GM12875 (cell line): Measurements from ENCODE around the gene ABCB9.

Experiments
- H3K4me3 ChIP-seq: one replicate; pipeline ENCODE4 v1.5.1; 2011; ENCODE audit warnings: low read depth, low read length, control low read depth
- TF ChIP-seq, protein P1 (sequence below): IDR thresholded peaks from 2 replicates; pipeline ENCODE4 v1.5.1; 2011; ENCODE audit warnings: low read depth, mild to moderate bottlenecking, control low read depth, inconsistent platforms, low read length, moderate library complexity, borderline replicate concordance; ENCODE audit not compliant: insufficient read depth

ABCB9 gene

DNA sequence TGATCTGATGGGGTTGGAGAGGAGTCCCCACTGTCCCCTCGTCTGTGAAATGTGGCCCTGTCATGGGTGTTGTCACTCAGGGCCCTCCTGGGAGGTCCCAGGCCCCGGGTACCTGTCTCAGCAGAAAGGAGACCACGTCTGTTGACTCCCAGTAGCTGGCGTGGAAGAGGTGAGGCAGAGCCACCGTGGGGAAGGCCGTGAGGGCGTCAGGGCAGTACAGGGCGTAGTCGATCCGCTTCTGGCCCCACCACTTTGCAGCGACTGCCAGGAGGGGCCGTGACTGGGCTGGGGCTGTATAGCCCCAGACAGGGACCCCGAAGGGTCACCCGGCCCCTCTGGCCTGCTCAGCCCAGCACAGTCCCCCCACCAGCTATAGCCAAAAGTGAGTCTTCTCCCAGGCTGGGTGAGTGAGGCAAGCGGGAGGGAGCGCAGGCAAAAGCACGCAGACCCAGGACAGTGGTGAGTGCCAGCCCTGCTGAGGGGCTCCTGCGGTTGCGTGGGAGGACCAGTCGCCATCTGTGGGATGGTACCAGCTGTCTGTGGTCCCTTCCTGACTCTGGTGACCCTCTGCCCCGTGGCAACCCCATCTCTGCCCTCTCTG is 22.4 kb upstream of the ABCB9 start:
- TF ChIP-seq, protein P1, sequence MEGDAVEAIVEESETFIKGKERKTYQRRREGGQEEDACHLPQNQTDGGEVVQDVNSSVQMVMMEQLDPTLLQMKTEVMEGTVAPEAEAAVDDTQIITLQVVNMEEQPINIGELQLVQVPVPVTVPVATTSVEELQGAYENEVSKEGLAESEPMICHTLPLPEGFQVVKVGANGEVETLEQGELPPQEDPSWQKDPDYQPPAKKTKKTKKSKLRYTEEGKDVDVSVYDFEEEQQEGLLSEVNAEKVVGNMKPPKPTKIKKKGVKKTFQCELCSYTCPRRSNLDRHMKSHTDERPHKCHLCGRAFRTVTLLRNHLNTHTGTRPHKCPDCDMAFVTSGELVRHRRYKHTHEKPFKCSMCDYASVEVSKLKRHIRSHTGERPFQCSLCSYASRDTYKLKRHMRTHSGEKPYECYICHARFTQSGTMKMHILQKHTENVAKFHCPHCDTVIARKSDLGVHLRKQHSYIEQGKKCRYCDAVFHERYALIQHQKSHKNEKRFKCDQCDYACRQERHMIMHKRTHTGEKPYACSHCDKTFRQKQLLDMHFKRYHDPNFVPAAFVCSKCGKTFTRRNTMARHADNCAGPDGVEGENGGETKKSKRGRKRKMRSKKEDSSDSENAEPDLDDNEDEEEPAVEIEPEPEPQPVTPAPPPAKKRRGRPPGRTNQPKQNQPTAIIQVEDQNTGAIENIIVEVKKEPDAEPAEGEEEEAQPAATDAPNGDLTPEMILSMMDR = no peak
- H3K4me3 ChIP-seq = no peak overlapping the region

DNA sequence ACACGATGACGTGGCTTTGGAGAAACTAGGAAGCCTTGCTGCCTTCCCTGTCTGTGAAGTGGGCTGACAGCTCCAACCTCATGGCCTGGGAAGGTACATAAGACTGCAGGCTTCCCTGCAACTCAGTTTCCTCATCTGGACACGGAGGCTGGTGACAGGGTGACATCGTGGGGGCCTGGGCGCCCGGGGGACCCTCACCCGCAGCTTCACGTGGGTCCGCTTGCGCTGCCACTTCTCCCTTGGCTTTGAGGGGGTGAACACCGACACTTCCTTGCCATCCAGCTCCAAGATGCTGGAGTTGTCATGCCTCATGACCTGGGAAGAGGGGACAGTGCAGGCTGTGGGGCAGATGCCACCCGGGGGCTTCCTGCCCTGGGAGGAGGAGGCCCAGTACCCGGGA is 21.8 kb upstream of the ABCB9 start:
- no peak overlapping the region for H3K4me3 ChIP-seq
- TF ChIP-seq, protein P1 = no peak

DNA sequence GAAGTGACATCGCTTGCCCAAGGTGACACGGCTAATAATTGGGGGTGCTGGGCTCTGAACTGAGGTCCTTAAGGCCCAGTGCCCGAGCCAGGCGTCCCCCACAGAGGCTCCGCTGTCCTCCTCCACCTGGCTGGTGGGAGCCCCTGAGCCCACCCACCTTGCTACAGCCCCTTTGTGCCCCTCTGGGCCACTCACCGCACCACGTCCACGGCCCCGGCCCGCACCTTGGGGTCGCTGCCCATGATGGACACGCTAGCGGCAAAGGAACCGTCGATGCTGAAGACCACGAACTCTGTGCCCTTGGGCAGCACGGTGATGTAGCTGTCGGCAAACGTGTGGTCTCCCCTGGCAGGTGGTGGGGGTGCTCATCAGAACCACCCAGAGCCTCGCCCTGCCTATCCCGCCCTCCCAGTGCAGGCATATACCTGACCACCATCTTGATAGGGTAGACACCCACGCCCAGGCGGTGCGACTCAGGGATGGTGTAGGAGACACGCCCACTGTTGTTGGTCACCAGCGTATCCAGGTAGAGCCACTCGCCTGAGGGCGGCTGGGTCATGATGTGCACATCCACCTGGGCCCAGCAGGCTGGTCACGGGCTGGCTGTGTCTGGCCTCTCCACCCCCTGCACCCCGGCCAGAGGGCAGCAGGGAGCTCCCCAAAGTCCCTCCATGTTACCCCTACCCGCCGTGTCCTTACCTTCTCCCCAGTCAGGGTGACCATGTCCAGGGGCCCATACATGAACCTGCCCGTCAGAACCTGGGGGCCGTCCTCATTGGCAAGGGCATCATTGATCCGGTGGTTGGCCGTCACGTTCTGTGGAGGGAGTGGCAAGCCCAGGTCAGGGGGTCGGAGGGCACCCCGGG is 21.1 kb upstream of the ABCB9 start:
- TF ChIP-seq, protein P1 = no peak
- H3K4me3 ChIP-seq = no peak overlapping the region

DNA sequence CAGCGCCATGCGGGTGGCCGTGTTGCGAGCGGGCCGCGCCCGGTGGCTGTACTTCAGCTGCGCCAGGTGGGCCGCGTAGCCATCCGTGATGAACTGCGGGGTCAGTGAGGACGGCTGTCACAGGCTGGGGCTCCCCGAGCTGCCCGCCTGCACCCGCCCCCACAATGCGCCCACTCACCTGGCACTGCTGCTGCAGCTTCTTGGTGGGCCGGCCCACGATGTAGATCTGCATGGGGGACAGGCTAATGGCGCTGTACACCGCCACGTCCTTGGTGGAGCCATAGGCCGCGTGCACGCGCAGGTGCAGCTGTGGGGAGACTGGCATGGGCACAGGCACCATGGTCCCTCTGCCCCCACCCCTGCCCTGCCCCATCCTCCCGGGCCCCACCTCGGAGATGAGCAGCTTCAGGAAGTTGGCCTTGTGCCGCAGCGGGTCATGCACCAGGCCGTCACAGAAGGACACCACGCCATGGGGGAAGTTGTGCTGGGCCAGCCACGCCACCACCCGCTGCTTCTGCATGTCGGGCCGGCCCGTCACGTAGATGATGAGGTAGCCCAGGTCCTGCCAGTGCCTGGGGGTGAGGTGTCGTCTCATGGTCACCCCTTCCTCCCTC is 20.1 kb upstream of the ABCB9 start:
- TF ChIP-seq, protein P1 = no peak
- no peak overlapping the region for H3K4me3 ChIP-seq

DNA sequence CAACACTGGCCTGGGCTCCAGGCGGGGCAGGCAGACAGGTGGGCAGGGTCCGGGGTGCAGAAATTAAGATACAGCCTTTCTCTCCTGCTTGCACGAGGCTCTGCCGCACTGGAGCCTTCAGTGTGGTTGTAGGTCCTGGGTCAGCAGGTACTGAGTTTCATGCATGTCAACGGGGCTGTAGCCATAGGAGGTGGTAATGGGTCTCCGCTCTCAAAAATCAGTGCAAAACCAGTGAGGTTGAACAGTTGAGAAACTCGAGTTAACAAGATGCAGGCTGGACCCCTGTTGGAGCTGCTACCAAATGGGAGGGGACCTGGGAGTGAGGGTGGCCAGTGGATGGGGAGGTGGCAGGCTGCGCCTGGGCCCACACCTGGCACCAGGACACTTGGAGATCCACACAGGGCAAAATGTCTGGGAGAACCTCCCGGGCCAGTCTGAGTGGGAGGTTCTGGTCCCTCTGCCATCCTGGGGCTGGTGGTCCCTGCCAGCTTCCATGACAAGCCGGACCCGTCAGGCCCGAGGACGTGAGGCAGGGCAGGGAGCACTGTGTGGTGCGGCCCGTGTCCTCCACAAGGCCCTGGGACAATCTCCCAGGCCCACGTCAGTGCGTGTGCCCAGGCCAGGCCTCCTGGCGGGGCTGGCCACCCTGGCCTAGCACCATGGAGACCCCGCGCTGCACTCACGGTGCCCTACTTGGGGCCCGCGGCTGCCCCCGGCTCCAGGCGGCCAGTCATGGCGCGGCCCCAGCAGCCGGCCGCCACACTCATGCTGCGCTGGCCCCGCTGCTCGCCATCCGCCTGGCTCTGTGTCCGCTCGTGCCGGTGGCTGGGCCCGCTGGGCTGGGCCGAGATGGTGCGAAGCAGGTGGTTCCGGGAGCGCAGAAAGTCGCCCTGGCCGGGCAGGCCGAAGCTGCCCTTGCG is 19.3 kb upstream of the ABCB9 start:
- TF ChIP-seq, protein P1 = no peak
- no peak overlapping the region for H3K4me3 ChIP-seq

DNA sequence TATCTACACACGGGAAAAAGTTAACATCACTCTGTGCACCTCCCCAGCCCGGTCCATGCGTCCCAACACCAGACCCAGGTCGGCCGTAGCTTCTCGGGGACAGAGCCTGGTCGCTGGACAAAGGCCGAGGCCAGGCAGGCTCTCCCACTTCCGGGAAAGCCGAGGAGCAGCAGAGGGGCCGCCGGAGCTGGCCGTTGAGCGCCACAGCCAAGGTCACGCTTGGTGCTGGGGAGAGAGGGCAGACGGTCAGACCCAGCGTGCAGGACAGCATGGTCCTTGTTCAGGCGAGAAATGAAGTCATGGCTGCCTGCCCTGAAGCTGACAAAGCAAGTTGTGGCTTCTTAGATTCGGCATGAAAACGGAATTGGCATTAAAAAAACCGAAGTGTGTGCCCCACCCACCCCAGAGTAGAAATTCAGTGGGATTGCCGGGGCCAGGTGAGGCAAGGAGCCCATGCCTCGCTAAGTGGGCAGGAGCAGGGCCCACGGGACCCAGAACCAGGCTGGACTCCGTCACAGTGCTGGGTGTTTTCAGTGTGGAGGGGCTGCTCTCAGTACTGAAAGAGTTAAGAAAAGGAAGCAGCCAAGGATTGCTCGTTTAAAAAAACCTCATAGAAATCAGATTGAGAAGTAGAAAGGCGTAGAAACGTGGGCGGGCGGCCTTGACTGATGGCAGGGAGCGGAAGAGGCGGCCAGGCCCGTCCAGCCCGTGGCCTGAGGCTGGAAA is 18.5 kb upstream of the ABCB9 start:
- TF ChIP-seq, protein P1 = no peak
- no peak overlapping the region for H3K4me3 ChIP-seq
